Skeletal muscle tissue (tissue), 4 donors: Measurements from ENCODE around the gene MPRIP. TPM values are rescaled to one million over a fixed set of nuclear protein-coding genes. Genes with fewer than 3 reads are reported as not detected.

Source experiments
- H3K27ac ChIP-seq: one replicate; pipeline ENCODE4 v1.7.0; 2013; ENCODE audit warnings: mild to moderate bottlenecking, low read depth, low read length, inconsistent platforms
- H3K27me3 ChIP-seq, 3 donors: one replicate each; pipeline ENCODE4 v1.7.0; 2013; ENCODE audit warnings: low read length in 3 of 3; ENCODE audit not compliant: control insufficient read depth in 3 of 3, insufficient read depth in 3 of 3
- H3K36me3 ChIP-seq, 3 donors: one replicate each; pipeline ENCODE4 v1.7.0; 2013; ENCODE audit warnings: low read length in 3 of 3; ENCODE audit not compliant: control insufficient read depth in 3 of 3, insufficient read depth in 3 of 3
- H3K4me1 ChIP-seq, 3 donors: one replicate each; pipeline ENCODE4 v1.7.0; 2013; ENCODE audit warnings: low read length in 3 of 3, mild to moderate bottlenecking in 3 of 3; ENCODE audit not compliant: control insufficient read depth in 3 of 3, insufficient read depth in 3 of 3
- H3K4me3 ChIP-seq, 3 donors: one replicate each; pipeline ENCODE4 v1.7.0; 2013; ENCODE audit warnings: low read length in 3 of 3
- H3K9ac ChIP-seq, 3 donors: one replicate each; pipeline ENCODE4 v1.7.0; 2013; ENCODE audit warnings: low read length in 3 of 3, mild to moderate bottlenecking in 3 of 3, moderate library complexity in 2 of 3, low read depth in 1 of 3
- H3K9me3 ChIP-seq, 3 donors: one replicate each; pipeline ENCODE4 v1.7.0; 2013; ENCODE audit warnings: low read length in 3 of 3; ENCODE audit not compliant: control insufficient read depth in 3 of 3
- total RNA-seq: library from RNA; depleted of rRNA; stranded (reverse); fragments of >200 nt; gene quantifications from one replicate; pipeline ENCODE4 v1.2.3, GENCODE V29; 2014
- donor health status: Osteomylitis.

Gene MPRIP
- total RNA-seq, 1 donor from 2014 or later = 79.3 TPM

GRCh38 chr17:17164676-17165075 is 122.4 kb downstream of the MPRIP start:
- H3K4me1 ChIP-seq = peaks cover 0 to 9% (median 3%) of the 10 kb centered on the region in 3 donors
- H3K9ac ChIP-seq = no peak overlapping the region
- no peak overlapping the region for H3K27ac ChIP-seq
- H3K4me3 ChIP-seq = no peak overlapping the region
- no peaks in the 10 kb centered on the region for H3K9me3 ChIP-seq
- peaks cover 79 to 86% (median 81%) of the 10 kb centered on the region in 3 donors for H3K36me3 ChIP-seq
- no peaks in the 10 kb centered on the region for H3K27me3 ChIP-seq

DNA sequence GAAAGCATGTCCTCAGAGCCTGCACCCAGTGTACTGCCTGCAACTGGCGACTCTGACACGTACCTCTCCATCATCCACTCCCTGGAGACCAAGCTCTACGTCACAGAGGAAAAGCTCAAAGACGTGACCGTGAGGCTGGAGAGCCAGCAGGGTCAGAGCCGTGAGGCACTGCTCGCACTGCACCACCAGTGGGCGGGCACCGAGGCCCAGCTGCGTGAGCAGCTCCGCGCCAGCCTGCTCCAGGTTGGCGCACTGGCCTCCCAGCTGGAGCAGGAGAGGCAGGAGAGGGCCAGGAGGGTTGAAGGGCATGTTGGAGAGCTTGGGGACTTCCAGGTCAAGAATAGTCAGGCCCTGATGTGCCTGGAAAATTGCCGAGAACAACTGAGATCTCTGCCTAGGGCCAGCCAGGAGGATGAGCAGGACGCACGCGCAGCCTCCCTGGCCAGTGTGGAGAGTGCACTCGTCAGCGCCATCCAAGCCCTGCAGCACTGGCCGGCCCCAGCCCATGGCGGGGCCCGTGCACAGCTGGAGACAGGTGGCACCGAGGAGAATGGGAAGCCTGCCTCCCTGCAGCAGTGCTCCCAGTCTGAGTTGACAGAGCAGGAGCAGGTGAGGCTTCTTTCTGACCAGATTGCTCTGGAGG is 123.5 kb downstream of the MPRIP start:
- Histone ChIP-seq H3K9me3 (no peaks in the 10 kb centered on the region), H3K9ac (no peak overlapping the region), H3K27ac (no peak overlapping the region), H3K27me3 (no peaks in the 10 kb centered on the region), H3K36me3 (peaks cover 72 to 80% (median 76%) of the 10 kb centered on the region in 3 donors), H3K4me3 (no peak overlapping the region), H3K4me1 (peaks cover 0 to 9% (median 6%) of the 10 kb centered on the region in 3 donors)

DNA sequence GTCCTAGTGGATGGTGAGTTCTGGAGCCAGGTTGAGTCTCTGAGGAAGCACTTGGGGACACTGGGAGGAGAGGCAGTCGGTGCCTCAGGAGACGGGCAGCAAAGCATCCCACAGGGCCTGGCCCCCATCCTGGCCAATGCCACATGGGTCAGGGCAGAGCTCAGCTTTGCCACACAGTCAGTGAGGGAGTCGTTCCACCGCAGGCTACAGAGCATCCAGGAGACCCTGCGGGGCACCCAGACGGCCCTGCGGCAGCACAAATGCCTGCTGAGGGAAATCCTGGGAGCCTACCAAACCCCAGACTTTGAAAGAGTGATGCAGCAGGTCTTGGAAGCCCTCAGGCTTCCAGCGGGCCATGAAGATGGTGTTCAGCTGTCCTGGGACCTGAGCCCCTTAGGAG is 124.2 kb downstream of the MPRIP start:
- no peaks in the 10 kb centered on the region for H3K27me3 ChIP-seq
- peaks cover 66 to 74% (median 72%) of the 10 kb centered on the region in 3 donors for H3K36me3 ChIP-seq
- H3K27ac ChIP-seq = no peak overlapping the region
- no peak overlapping the region for H3K9ac ChIP-seq
- no peaks in the 10 kb centered on the region for H3K9me3 ChIP-seq
- peaks cover 0 to 11% (median 9%) of the 10 kb centered on the region in 3 donors for H3K4me1 ChIP-seq
- H3K4me3 ChIP-seq = no peak overlapping the region

- Histone ChIP-seq H3K4me3 (no peak overlapping the region), H3K9me3 (no peaks in the 10 kb centered on the region), H3K4me1 (peaks cover 0 to 11% (median 9%) of the 10 kb centered on the region in 3 donors), H3K27me3 (no peaks in the 10 kb centered on the region), H3K27ac (no peak overlapping the region), H3K9ac (peak overlapping the region in 1 of 3 donors; percentile 3), H3K36me3 (peaks cover 65 to 72% (median 72%) of the 10 kb centered on the region in 3 donors)
Measured at GRCh38 chr17:17167356-17167755, 125.1 kb downstream of the MPRIP start.

- H3K9ac ChIP-seq = no peak overlapping the region
- H3K4me3 ChIP-seq = no peak overlapping the region
- no peaks in the 10 kb centered on the region for H3K27me3 ChIP-seq
- peaks cover 0 to 15% (median 6%) of the 10 kb centered on the region in 3 donors for H3K4me1 ChIP-seq
- peaks cover 65 to 76% (median 74%) of the 10 kb centered on the region in 3 donors for H3K36me3 ChIP-seq
- no peaks in the 10 kb centered on the region for H3K9me3 ChIP-seq
- no peak overlapping the region for H3K27ac ChIP-seq
Measured at GRCh38 chr17:17167986-17168385, 125.7 kb downstream of the MPRIP start.

DNA sequence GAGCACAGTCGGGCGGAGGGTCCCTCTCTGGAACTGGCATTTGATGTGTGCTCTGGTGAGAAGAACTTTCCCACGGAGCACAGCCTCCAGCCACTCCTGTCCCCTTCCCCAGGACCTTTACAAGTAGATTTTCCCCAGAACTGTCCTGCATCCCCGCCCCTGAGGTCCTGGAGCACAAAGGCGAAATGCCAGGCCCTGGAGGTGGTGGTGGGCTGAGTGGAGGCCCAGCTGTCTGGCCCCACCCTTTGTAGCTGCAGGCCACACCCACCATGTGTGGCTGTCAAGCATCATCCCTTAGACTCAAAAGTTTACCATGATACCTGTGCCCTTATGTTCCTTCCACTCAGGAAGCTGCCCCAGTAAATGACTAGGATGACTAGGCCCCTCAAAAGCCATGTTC is 126.1 kb downstream of the MPRIP start:
- no peak overlapping the region for H3K9ac ChIP-seq
- no peak overlapping the region for H3K4me3 ChIP-seq
- H3K9me3 ChIP-seq = no peaks in the 10 kb centered on the region
- H3K27ac ChIP-seq = no peak overlapping the region
- peaks cover 0 to 16% (median 2%) of the 10 kb centered on the region in 3 donors for H3K4me1 ChIP-seq
- H3K27me3 ChIP-seq = no peaks in the 10 kb centered on the region
- H3K36me3 ChIP-seq = peaks cover 65 to 80% (median 76%) of the 10 kb centered on the region in 3 donors

DNA sequence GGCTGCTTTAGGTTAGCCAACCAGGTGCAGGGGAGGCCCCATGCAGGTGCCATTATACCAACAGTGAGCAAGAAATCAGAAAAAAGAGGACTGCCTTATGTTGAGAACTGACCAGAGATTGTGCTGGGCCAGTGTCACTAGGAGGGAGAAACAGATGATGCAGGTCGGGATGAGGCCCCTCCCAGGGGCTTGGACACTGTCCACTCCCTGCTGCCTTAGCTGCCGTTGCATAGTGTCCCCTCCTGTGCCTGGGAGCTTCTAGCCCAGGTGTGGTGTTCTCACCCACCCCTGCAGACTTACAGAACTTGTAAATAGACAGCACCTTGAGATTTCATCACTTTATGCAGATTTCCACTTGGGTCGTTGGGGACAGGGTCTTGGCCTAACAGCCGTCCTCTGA is 127.1 kb downstream of the MPRIP start:
- H3K4me1 ChIP-seq = peaks cover 0 to 16% (median 0%) of the 10 kb centered on the region in 3 donors
- H3K9me3 ChIP-seq = no peaks in the 10 kb centered on the region
- no peak overlapping the region for H3K27ac ChIP-seq
- H3K27me3 ChIP-seq = no peaks in the 10 kb centered on the region
- no peak overlapping the region for H3K9ac ChIP-seq
- H3K4me3 ChIP-seq = no peak overlapping the region
- peaks cover 71 to 84% (median 82%) of the 10 kb centered on the region in 3 donors for H3K36me3 ChIP-seq

- H3K27ac ChIP-seq = no peak overlapping the region
Measured at GRCh38 chr17:17170346-17170985, 128.2 kb downstream of the MPRIP start.

DNA sequence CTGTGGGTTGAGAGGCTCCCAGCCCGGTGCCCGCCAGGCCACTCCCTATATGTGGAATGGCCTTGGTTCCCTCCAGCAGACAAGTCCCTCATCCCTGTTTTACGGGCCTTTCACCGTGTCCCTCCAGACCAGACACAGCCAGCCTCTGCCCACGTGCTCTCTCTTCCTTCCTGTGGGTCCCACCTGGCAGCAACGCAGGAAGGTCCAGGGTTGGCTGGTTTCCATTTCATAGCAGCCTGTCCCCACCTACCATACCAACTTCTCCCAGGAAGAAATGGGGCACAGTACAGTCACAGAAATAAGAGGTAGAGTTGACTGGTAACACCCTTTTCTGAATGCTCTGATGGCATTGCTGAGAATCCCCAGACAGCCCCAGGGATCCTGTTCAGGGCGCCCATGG is 128.9 kb downstream of the MPRIP start:
- Histone ChIP-seq H3K9me3 (no peaks in the 10 kb centered on the region), H3K27ac (no peak overlapping the region), H3K4me1 (peaks cover 0 to 20% (median 0%) of the 10 kb centered on the region in 3 donors), H3K9ac (no peak overlapping the region), H3K36me3 (peaks cover 68 to 83% (median 81%) of the 10 kb centered on the region in 3 donors), H3K27me3 (no peaks in the 10 kb centered on the region), H3K4me3 (no peak overlapping the region)

More at GRCh38 chr17:17170346-17170985, 128.2 kb downstream of the MPRIP start:
- Histone ChIP-seq H3K4me1 (peaks cover 0 to 16% (median 0%) of the 10 kb centered on the region in 3 donors), H3K27me3 (no peaks in the 10 kb centered on the region), H3K4me3 (no peak overlapping the region), H3K9ac (no peak overlapping the region), H3K9me3 (no peaks in the 10 kb centered on the region), H3K36me3 (peaks cover 68 to 83% (median 81%) of the 10 kb centered on the region in 3 donors)
